GOT3 (cell line): ENCODE data around the gene SCO2.
A peak's percentile ranks its signal among the peaks of the same experiment; 100 is the strongest.
"Not testable (repeated sequence)": the region's sequence is repeated elsewhere in the genome, so short reads cannot be mapped to it uniquely, and the experiment has no call there.

Experiments used
- DNase-seq: peaks from one replicate; lab custom pipeline; 2025; ENCODE audit warnings: mixed read lengths; lab: John Stamatoyannopoulos, UW

Gene SCO2

GRCh38 chr22:50520184-50520583 lies 5.2 kb downstream of the SCO2 start:
- not testable (repeated sequence) for DNase-seq

DNA sequence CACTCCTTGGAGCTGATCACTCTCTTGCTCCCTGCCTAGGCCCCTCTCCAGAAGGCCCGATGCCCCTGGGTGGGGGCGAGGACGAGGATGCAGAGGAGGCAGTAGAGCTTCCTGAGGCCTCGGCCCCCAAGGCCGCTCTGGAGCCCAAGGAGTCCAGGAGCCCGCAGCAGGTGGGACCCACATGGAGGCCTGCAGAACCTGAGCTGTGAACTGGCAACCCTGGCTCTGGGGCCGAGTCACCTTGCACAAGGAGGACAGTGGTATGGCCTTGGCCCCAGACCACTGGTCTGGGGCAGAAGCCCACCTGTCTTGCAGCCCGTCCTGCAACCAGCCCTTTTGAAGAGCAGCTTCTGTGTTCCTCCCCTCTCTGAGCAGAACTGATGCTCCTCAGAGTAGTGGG lies 6.2 kb downstream of the SCO2 start:
- DNase-seq = no peak

DNA sequence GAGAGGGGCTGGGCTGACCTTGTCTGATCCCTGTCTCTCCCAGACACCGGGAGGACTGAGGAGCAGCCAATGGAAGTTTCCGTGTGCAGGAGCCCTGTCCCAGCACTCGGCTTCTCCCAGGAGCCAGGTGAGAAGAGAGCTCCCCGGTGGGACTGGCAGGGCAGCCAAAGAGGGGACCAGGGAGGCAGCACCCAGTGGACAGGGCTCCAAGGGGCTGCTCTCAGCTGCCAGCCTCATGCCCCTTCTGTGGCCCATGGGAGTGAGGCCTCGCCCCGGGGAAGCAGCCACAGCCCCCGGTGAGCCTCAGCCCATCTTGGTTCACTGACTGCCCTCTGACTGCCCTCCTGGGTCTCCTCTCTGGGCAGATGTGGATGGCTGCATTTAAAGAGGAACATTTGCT lies 6.8 kb downstream of the SCO2 start:
- DNase-seq = no peak

DNA sequence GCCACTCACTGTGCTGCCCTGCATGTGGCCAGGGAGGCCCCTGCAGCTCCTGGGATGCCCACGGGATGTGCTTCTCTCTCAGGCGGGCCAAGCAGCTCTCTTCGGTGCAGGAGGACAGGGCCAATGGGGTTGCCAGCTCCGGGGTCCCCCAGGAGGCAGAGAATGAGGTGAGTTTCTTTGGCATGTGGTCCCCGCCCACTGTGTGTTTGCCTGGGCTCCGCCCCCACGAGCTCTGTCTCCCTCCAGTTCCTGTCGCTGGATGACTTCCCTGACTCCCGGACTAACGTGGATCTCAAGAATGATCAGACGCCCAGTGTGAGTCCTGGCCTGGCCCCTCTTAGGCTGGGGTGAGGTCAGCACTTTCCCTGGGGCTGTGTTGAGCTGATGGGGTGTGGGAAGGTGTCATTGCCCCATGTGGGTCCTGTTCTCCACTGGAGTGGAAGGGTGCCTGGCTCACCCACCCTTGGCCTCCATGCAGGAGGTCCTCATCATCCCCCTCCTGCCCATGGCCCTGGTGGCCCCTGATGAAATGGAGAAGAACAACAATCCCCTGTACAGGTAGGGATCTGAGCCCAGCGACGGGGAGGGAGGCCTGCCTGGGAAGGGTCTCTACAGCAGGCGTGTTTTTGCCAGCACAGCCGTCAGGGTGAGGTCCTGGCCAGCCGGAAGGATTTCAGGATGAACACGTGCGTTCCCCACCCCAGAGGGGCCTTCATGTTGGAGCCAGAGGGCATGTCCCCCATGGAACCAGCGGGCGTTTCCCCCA lies 7.7 kb downstream of the SCO2 start:
- no peak for DNase-seq

GRCh38 chr22:50516891-50517290 lies 8.5 kb downstream of the SCO2 start:
- DNase-seq = no peak

GRCh38 chr22:50516068-50516467 lies 9.3 kb downstream of the SCO2 start:
- DNase-seq = no peak

- DNase-seq = no peak
Observed at GRCh38 chr22:50513175-50513574, 12.2 kb downstream of the SCO2 start.

- DNase-seq = no peak
Observed at GRCh38 chr22:50508897-50509296, 16.5 kb downstream of the SCO2 start.

DNA sequence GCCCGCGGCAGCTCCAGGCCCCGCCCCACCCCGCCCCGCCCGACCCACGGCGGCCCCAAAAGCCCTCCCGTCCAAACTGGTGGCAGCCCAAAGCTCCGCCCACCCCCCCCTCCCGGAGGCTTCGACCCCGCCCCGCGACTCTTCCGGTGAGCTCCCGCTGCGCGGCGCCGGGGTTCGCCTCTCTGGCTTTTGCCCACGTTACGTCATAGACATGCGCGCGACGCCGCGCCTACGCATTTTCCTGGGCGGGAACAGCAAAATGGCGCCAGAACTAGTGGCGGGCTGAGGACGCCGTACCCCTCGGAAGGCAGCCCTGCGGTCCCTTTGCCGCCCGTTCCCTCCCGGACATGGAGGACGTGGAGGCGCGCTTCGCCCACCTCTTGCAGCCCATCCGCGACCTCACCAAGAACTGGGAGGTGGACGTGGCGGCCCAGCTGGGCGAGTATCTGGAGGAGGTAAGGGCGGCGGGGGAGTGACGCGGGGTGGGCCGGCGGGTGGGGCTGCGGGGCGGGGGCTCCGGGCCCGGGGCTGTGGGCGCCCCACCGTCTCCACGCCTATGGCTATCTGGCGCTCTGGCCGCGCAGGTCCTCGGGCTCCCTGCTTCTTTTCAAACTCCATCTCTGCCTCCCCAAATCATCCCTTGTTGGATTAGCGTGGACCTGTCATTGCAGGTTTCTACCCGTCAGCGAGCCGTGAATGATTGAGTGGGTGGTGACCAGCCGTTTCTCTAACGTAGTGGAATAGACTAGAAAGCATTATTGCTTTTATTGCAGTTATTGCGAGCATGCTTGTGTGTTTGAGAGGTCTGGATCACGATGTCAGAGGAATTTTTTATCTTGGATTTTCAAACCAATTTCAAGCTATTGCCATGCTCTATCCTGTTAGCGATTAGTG lies 17.2 kb downstream of the SCO2 start, which contains the start of gene NCAPH2:
TSS of gene NCAPH2 (plus strand) at position 234 of the 894 bp plus-strand sequence. CDS start at position 348, 114 bp downstream.
- peak; percentile 98 for DNase-seq

DNA sequence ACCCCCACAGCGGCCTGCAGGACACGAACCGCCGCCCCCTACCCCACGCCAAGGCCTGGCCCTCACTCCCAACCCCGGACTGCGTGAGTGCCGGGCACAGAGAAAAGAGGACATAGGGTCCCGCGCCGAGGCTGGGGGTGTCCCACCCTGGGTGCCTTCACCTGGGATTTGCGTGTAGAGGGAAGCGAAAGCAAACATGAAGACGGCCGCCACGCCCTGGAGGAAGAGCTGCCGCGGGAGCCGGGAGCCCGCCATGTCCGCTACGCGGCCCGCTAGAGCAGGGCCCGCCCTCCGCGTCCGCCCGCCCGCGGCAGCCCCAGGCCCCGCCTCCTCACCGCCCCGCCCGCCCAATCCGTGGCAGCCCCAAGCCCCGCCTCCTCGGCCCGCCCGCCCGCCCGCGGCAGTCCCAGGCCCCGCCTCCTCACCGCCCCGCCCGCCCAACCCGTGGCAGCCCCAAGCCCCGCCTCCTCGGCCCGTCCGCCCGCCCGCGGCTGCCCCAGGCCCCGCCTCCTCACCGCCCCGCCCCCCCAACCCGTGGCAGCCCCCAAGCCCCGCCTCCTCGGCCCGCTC lies 17.9 kb downstream of the SCO2 start, which contains the start of gene LMF2:
TSS of gene LMF2 (minus strand) at position 282 of the 570 bp plus-strand sequence. CDS start at position 255, 27 bp downstream.
- peak; percentile 98 for DNase-seq

- DNase-seq = no peak
Observed at GRCh38 chr22:50506611-50507420, 18.6 kb downstream of the SCO2 start.

- DNase-seq = no peak
Observed at GRCh38 chr22:50505776-50506610, 19.4 kb downstream of the SCO2 start.

GRCh38 chr22:50505276-50505775 lies 20.1 kb downstream of the SCO2 start:
- DNase-seq = no peak

GRCh38 chr22:50504369-50505211 lies 20.8 kb downstream of the SCO2 start:
- no peak for DNase-seq

DNA sequence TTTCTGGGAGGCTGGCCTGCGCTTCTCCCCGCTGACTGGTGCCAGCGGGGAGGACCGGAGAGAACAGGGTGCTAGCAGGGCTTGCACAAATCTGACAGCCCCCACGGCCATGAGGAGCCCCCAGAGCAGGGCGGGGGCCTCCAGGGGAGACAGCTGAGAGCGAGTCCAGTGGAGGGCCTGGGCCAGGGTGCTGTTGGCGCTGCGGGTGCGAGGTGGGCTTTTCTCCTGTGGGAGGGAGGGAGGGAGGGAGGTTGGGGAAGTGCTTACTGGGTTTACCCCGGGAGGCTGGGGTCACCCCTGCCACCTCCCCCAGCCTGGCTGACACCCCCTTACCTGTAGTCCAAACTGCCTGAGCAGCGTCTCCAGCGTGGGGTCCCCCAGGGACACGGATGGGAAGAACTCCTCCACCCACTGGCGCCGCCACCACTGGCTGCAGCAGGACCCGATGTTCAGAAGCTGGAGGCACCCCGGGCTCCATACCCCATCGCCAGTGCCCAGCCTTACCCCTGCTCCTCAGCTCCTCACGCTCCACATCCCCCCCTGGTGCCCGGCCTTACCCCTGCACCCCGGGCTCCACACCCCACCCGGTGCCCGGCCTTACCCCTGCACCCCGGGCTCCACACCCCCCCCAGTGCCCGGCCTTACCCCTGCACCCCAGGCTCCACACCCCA lies 21.8 kb downstream of the SCO2 start:
- no peak for DNase-seq

DNA sequence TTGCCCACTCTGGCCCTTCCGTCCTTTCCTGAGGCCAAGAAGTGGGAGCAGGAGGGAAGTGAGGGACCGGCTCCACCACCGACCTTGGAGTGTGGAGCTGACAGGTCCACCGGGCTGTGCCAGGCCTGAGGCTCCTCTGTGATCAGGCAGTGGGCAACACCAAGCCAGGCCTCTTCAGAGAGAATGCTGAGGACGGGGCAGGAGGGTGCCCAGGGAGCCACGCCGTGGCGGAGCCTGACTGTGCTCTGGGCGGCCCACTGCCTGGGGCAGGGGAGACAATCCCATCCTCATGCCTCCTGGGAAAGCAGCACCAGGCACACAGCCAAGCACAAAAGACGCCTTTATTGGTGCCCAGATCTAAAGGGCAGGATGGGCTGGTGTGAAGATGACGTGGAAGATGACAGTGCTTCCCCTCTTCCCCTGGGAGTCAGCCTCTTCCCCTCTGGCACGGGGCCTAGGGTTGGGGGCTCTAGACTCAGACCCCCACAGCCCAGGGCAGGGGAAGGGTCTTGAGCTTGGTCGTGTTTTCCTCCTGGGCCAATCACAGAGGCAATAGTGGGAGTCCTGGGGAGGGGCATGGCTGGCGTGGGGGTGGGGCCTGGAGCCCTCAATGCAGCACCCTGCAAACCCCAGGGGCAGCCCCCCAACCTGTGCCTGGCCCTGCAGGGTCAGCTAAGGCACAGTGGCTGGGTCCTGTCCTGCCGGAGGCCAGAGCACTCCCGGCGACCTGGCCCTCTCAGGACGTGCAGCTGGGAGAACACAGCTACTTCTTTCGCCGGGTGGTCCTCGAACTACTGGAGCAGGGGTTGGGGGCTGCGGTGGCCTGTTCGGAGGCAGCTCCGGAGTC lies 22.5 kb downstream of the SCO2 start:
- DNase-seq = no peak

DNA sequence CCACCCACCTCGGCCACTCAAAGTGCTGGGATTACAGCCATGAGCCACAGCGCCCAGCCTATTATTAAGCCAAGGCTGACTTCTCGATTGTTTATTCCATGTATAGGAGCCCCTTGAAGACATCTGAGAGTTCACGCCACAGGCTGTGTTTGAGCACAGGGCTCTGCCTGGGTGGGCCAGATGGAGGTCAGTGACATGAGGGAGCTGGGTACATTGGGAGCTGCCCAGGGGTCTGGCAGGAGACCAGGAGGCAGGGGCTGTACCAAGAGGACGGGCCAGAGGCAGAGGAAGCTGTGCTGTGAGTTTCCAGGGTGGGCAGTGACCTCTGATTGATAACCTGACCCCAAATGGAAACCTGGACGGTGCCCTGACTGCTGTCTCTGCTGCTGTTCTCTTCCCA lies 23.3 kb downstream of the SCO2 start:
- DNase-seq = no peak

DNA sequence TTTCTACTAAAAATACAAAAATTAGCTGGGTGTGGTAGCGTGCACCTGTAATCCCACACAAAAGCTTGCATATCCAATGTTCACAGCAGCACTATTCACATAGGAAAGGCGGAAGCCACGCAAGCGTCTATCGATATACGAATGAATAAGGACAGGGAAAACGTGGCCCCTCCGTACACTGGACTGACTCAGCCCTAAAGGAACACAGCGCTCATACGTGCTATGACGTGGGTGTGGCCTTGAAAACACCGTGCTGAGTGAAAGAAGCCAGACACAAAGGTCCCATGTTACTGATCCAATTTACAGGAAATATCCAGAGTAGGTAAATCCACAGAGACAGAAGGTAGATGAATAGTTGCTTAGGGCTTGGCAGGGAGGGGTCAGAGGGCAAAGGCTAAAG lies 24.9 kb downstream of the SCO2 start:
- no peak for DNase-seq
